Epidermal melanocyte (primary cell): ENCODE measurements around the gene PKDCC.
"Not testable (repeated sequence)": the region's sequence is repeated elsewhere in the genome, so short reads cannot be mapped to it uniquely, and the experiment has no call there.

Experiments used
- DNase-seq: peaks from one replicate; pipeline ENCODE4 v3.0.0; 2011; ENCODE audit warnings: low spot score; ENCODE audit not compliant: insufficient read length

Gene PKDCC

DNA sequence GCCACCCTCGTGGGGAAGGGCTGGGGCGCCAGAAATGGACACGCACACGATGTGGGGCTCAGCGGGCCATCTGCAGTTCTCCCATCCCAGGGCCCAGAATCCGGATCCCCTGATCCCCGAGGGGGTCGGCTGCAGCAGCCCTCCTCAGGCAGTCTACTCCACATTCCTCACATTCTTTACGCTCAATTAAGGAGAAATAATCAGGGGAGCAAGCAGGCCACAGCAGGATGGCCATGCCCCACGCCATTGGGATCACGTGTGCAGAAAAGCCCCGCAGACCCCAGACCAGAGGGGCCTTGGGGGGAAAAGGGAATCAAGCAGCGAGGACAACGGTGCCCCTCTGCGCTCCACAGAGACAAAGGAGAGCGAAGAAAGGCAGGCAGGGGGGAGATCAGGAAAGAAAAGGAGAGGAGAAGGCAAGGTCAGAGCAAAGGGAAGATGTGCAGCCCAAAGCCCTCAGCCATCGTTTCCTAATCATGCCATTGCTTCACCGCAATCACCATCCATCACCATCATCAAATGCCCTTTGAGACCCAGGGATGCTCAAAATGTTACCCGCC is 17.5 kb upstream of the PKDCC start:
- DNase-seq = no peak

DNA sequence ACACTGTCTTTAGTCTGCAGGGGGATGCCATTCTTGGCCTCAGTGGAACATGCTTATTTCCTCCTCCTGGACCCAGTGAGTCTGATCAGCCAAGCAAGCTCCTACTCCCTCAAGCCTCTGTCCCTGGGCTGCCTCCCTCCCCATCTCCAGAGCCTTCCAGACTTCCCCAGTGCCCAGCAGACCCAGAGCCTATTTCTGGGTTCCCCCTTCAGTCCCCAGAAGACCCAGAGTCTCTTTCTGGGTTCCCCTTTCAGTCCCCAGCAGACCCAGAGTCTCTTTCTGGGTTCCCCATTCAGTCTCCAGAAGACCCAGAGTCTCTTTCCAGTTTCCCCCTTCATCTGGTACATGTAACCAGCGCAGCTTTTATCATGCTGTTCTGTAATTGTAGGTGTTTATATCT is 17.0 kb upstream of the PKDCC start:
- DNase-seq = no peak

DNA sequence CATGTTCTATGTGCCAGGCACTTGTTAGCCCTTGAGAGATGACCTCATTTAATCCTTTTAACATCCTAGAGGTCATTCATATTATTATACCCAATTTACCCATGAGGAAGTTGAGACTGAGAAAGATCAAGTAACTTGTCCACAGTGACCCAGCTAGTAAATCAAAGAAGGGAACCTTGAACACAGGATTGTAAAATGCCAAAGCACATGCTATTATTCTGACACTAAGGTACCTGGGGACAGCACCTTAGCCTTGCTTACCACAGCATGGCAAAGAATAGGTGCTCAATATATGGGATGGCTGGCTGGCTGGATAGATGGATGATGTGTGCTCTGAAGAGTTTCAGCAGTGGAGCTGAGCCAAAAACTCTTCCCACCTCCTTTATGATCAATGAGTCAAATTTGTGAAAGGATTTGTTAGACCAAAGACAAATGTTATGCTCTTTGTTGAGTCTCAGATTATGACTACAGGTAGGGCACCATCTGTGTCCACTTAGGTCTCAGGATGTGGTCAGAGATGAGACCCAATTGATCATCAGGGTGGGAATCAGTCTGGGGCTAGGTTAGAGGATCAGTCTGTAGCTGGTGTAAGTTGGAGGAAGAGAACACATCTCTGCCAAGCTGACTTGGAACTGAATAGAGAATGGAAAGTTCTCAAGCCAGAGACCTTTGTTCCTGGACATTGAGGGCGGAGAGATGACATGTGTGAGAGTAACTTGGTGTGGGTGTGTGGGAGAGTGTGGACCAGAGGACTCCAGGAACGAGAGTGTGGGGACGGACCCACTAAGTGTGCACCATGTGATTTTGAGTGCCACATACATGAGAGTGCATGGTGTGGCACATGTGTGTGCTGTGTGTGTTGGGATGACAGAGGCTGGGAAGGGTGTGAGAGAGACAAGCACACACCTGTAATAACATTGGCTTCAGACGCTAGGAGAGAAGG is 16.3 kb upstream of the PKDCC start:
- DNase-seq = no peak

DNA sequence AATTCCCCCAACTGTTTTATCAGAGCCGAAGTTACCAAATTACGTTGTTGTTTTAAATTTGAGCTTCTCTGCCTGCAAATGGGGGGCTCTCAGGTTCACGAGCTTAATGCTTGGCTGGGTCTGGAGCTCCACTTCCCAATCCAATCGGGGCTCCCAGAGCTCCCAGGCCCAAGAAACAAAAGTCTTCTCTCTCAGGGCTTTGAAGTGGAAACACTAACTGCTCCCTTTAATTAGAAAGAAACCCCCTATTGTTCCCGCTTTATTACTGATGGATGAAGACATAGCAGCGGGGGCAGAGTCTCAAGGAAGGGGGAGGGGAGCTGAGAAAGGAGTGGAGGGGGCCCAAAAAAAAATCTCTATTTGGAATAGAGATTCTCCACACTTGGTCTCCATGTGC is 15.6 kb upstream of the PKDCC start:
- no peak for DNase-seq

DNA sequence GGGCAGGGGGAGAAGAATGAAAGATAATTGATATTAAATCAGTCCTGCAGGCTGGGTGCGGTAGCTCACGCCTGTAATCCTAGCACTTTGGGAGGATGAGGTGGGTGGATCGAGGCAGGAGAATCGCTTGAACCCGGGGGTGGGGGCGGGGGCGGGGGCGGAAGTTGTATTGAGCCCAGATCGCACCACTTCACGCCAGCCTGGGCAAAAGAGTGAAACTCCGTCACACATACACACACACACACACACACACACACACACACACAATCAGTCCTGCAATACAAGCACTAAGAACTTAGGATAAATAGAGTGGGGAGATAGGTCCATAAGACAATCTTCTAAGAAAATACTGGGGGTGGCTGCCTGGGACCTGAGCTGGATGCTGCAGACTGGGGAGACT is 15.1 kb upstream of the PKDCC start:
- no peak for DNase-seq

DNA sequence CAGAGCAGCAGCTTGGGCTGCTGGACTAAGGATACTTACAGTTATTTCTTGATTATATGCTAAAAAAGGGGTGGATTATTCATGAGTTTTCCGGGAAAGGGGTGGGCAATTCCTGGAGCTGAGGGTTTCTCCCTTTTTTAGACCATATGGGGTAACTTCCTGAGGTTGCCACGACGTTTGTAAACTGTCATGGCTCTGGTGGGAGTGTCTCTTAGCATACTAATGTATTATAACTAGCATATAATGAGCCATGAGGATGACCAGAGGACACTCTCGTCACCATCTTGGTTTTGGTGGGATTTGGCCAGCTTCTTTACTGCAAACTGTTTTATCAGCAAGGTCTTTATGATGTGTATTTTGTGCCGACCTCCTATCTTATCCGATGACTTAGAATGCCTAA is 13.7 kb upstream of the PKDCC start:
- not testable (repeated sequence) for DNase-seq

DNA sequence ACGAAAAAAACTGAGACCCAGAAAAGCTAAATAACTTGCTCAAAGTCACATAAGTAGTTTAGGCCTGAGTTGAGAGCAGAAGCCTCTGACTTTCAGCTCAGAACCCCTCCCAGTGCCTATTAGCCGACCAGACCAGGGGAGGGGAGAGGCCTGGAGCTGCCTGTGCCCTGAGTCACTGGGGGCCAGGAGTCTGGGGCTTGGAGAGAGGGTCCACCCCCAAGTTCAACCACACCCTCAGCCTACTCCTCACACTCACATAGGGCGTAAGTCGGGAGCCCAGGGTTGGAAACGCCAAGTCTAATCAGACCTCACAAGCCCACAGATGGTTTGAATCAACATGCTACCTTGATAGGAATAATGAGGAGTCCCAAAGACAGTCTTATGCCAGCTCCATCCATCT is 12.6 kb upstream of the PKDCC start:
- no peak for DNase-seq

DNA sequence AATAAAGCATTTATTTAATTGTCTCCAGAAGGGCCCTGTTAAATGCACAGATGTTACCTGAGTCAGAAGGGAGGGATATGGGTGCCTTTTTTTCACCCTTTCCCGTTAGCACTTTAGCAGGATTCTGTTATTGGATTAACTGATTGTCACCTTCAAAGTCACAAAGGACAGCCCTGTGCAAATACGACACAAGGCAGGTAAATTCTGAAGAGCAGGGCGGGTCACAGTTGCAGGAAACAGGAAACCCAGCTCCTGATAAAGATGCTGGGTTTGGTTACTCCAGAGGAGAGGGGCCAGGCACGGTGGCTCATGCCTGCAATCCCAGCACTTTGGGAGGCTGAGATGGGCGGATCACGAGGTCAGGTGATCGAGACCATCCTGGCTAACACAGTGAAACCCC is 11.4 kb upstream of the PKDCC start:
- no peak for DNase-seq

DNA sequence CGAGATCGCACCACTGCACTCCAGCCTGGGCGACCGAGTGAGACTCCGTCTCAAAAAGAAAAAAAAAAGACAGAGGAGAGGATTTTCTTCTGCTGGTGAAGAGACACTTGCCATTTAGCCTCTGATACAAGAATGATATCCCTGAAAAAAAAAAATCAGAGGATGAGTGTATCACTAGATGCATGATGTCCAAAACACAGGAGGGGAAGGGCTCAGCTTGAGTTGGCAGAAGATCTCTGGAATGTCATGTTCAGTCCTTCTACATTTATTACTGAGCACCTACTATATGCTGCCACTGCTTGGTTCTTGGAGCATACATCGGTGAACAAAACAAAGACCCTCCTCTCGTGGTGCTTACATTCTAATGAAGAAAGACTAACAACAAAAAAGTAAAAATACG is 10.9 kb upstream of the PKDCC start:
- DNase-seq = no peak

DNA sequence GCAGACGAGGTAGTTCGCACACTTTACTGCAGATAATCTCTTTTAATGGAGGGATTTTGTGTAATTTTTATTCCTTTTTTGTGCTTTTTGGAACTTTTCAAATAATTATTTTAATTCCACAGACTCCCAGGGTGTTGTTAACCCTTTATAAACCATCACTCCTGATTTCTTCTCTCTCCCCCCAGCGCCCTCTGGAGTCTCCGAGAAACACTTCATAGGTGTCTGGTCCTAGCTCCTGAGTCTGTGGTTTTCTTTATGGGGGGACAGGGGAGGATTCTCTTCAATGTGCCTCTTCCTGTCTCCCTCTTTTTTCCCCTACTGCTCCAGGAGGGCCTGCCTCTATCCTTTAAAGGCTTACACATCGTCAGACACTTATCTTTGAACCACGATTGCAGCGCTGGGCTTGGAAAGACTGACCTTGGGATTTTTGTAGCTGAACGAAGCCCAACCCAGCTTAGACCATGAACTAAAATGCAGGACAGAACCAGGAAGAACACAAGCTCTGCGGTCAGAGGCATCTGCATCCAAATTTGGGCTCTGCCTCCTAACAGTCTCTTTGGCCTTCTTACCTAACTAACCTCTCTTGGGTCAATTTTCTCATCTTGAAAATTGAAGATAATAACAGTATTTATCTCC is 7.1 kb upstream of the PKDCC start:
- peak; percentile 8 for DNase-seq

DNA sequence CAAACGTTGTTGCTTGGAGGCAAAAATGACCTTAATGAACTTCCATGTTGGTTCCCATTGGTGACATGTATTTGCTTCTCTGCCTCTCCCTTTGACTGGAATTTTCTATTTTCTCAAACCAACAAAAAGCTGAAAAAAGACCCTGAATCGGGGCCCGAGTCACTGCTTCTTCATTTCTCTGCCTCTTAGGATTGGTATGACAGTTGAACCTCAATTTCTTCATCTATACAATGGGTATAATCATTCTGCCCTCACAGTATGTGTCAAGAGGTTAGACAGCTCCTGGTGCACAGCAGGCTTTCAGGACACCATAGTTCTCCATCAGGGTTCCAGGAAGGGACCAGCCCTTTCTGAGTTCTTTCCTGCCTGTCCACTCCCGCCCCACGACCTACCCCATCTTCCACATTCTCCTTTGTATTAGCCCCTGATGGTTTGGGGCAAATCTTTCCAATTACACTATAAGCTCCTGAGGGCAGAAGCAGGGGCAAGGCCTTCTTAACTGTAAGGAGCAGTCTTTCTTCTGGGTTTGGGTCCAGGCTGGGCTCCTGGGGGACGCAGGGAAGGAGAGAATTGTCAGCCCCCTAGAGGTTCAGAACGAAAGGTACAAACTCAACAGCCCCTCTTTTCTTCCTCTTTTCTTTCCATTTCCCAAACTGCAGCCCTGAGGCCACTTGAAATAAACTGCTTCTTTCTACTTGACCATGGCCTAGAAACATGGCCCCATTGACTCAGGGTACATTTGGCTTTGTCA is 6.3 kb upstream of the PKDCC start:
- DNase-seq = peak; percentile 7

DNA sequence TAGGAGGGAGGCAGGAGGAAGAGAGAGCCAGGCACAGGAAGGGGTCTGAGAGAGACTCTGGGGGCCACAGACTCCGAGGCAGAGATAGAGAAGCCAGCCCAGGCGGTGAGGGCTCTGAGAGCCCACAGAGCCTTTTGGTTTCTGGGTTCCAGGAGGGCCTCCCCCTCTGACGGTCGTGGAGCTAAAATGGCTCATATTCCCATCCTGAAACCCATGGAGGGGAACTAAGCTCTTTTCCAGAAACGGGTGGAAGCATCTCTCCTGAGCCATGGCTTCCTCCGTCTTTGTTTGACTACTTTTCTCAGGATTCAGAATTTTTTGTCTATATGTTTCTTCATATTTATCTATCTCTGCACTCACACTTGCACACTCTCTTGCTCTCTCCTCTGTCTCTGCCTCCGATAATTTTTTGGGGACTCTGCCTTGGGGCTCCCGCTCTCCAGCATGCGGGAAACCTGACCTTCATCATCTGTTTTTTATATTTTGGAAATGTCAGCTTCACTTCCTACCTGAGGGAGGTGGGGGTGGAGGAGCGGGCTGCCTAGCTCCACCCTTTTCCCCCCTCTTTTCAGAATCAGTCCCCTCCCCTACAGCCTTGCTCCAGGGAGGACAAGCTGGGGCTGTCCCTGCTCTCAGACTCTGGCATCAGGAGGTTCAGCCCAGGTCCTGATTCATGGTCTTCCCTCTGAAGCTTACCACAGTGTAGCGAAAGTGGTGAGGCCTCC is 5.0 kb upstream of the PKDCC start:
- peak; percentile 10 for DNase-seq

DNA sequence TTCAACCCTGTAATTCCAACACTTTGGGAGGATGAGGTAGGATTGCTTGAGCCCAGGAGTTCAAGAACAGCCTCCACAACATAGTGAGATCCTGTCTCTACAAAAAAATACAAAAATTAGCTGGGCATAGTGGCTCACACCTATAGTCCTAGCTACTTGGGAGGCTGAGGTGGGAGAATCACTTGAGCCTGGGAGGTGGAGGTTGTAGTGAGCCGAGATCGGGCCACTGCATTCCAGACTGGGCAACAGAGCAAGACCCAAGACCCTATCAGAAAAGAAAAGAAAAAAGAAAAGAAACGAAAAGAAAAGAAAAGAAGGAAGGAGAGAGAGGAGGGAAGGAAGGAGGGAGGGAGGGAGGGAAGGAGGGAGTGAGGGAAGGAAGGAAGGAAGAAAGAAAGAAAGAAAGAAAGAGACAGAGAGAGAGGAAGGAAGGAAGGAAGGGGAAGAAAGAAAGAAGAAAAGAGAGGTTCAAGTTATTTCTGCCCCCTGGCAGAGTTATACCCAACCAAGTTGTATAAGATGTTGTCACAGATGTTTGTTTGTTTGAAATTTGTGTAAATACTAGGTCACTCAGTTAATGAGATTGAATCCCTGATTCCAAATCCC is 3.9 kb upstream of the PKDCC start:
- no peak for DNase-seq

DNA sequence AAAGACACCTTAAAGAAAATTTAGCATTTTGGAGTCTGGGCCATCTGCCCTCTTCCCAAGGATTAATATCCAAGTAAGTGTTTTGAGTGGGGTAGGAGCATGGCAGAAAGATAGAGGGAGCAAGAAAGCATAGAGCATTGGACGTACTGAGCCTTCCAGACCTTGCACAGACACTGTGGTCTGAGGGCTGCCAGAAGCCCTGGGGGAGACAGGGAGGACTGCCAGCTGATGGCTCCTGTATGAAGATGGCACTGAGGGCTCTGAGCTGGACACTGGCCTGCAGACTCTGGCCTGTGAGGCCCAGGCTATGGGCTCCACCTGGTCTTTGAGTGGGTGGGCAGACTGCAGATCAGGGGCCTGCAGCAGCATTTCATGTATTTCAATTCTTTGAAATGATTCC is 2.9 kb upstream of the PKDCC start:
- peak; percentile 10 for DNase-seq

DNA sequence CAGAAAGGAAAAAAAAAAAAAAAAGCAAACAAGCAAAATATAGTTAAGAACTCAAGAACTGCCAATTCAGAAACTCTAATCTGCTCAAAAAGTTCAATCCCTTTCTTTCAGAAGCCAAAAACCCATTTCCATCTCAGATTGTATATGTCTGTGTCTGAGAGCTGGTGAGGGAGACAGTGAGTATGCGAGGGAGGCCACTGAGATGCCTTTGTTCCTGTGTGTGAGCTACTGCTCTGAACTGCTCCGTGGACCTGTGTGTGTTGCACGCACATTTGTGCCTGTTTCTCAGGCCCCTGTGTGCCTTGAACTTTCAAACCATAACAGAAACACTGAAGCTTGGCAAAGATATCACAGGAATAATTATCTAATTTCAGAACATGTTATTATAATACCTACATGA is 2.5 kb upstream of the PKDCC start:
- DNase-seq = peak; percentile 9

DNA sequence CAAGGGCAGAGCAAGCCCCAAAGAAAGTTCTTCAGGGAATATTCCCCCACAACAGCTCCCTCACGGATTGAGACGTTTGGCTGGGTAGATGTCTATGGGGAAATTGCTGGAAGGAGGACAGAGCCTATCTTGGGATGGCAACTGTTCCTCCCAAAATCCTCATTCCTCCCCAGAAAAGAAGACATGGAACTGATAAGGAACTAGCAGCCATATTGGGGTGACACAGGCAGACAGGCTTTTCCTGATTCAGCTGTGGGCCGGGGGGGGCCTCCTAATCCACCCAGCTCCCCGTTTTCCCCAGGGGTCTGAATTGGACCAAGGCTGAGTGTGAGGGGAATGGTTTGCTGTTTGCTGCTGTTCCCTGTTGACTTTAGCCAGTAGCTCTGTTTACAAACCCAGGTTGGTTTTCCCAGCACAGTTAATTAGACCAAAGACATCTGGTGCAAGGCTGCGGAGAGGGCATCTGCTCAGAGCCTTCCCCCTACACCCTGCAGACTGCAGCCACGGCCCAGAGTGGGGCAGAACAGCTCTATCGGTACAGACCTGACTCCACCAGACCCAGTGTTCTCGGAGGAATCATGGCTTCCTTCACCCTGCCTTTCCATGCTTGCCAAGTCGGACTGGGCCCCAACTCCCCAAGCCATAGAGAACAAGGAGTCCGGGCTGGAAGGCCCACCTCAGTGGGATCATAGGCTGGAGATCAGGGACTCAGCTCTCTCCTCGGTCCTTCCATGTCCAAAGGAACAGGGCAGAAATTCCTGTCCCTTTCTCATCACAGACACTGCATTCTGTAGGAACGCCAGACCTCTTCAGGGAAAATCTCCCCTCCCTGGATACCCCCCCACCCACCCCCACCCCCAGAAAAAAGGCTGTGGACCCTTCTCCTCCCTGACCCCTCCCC is 1.7 kb upstream of the PKDCC start:
- DNase-seq = peak; percentile 15

DNA sequence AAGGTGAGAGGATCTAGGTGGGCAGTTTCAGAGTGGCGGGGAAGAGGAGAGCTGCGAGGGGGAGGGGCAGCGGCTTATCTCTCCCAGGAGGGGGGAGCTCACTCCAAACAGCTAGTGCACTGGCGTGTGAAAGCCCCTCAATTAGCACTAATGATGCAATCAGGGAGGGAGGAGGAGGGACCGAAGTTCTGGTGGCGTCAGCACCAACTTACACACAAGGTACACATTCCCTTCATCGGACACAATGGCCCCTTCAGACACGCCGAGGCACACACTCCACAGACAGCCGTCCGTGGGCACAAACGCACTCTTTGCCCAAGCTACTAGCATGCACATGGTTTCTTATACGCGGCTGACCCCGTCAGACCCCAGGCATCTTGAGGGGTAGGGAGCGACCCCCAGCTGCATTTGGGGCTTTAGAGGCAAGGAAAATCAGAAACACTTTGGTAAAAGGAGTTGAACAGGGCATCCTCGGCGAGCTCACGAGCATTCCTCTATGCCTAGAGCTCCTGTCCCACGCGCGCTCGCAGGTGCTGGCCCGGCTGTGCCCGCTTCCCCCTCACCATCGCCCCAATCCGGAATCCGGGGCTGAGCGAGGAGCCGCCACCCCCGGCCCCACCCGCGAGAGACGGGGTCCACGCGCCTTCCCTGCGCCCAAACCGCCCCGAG is 868 bp upstream of the PKDCC start:
- no peak for DNase-seq

DNA sequence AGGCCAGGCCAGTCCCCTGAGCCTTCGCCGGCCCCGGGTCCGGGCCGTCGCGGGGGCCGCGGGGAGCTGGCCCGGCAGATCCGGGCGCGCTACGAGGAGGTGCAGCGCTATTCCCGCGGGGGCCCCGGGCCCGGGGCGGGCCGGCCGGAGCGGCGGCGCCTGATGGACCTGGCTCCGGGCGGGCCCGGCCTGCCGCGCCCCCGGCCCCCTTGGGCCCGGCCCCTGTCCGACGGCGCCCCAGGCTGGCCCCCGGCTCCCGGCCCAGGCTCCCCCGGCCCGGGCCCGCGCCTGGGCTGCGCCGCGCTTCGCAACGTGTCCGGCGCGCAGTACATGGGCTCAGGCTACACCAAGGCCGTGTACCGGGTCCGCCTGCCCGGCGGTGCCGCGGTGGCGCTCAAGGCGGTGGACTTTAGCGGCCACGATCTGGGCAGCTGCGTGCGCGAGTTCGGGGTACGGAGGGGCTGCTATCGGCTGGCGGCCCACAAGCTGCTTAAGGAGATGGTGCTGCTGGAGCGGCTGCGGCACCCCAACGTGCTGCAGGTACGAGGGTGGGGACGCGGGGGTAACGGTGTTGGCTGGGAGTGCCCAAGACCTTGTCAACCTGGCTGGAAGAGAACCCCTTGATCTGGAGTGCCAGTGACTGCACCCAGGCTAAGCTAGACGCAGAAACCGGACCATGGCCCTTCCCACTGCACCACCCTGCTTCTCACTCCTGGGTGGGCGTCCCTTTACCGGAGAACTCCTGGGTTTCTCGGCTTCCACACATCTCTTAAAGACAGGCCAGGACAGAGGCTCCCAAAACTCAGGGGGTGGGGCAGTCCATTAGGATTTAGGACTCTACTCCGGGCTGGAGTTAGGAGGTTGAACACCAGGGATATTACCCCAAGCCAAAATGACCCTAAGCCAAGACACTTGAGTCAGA is 739 bp downstream of the PKDCC start:
- no peak for DNase-seq
